Skin of body (tissue), 3 donors: ENCODE results near the gene CFAP43. TPM values are rescaled to one million over a fixed set of nuclear protein-coding genes. Genes with fewer than 3 reads are reported as not detected.

Experiments used
- DNase-seq: peaks from one replicate; lab custom pipeline; 2025; lab: John Stamatoyannopoulos, UW
- small RNA-seq: library from RNA; depleted of rRNA; stranded (forward); fragments of <200 nt; gene quantifications from one replicate; pipeline ENCODE3, GENCODE V24; 2014; ENCODE audit warnings: low replicate concordance
- total RNA-seq: library from RNA; depleted of rRNA; stranded (reverse); fragments of >200 nt; gene quantifications from one replicate; pipeline ENCODE4 v1.2.3, GENCODE V29; 2014

CFAP43 gene
- total RNA-seq, 1 donor from 2014 or later = 1.6 TPM

- no peak for DNase-seq
These were observed 135.5 kb downstream of the CFAP43 start for GRCh38 chr10:104096692-104097091.

DNA sequence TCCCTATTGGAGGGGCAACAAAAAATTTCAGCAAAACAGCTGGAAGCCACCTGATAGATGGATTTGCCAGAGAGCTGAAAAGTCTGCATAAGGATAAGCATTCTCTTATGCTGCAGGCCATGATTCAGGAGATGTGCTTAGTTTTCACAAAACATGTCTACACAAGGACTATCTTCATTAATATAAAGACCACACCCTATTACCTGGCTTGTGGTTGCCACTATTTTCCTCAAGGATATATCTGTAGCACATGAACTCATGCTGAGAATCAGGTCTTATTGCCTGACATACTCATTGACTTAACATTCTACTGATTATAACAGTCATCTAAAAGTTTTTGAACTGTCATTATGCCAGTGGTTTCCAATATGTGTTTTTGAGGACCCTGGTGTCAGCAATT is 139.4 kb downstream of the CFAP43 start:
- DNase-seq = no peak

- no peak for DNase-seq
These were observed 141.6 kb downstream of the CFAP43 start for GRCh38 chr10:104090611-104091010.

DNA sequence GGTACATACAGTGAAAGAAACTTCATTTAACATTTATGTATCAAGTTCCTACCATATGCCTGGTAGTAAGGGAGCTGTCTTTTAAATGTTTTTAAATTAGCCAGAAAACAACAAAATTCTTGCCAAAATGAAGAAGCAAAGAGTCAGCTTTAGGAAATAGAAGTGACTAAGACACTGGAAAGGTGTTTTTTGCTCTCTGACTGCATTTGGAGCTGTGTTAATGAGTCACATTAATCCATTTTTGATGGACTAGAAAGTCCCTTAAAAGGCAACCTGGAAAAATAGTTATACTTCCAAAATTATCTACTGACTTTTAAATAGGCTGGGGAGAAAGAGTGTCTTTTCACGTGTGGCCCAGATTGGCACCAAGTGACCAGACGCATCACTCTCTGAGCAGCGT is 142.5 kb downstream of the CFAP43 start:
- DNase-seq = no peak

DNA sequence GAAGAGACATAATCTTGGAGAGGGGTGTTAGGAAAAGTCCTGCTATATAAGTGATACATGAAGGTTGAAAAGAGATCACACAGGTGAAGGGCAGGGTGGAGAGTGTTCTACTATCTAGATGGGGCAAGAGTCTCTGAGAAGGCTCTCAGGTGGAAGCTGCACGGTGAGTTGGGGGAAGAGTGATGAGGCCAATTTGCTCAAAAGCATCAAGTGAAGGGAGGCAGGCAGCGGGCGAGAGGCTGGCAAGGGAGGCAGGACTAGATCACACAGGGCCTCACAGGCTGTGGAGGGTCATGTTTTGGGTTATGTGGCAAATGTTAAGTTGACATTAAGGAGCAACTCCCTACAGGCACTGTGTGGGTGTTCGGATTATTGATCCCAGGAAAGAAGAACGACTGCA is 143.9 kb downstream of the CFAP43 start:
- DNase-seq = no peak

DNA sequence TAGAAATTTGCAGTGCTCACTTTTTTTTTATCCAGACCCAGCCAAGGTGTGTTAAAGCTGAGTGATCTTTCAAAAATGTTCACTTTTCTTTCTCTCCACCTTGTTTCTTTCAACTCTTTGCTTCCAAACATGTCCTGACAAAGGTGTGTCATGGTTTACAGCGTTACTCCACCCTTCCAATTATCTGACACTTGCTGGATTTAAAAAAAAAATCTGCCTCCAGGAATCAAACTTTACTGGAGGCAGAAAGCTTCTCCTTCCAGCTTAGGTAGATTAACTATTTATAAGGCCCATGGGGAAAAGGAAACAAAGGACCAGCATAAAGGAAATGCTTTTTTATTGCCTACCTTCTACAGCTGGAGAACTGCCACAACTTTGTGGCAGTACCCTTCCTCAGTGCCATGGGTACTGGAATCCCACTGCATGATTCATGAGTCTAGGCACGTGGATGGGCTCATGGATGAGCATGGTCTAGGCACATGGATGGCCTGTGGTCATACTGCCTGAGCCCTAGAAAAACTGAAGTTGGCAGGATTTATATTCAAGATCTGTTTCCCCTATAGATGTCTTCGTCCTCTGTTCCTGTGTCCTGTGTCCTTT is 146.3 kb downstream of the CFAP43 start, which contains the start of gene COL17A1:
TSS of gene COL17A1 (minus strand) at position 80 of the 600 bp plus-strand sequence. CDS start 5,207 bp downstream, outside the sequence.
- DNase-seq = no peak

- DNase-seq = no peak
These were observed 147.6 kb downstream of the CFAP43 start for GRCh38 chr10:104084482-104085142.

GRCh38 chr10:104081998-104082397 is 150.2 kb downstream of the CFAP43 start:
- no peak for DNase-seq

GRCh38 chr10:104080762-104081161 is 151.4 kb downstream of the CFAP43 start:
- DNase-seq = no peak

Small RNA genes within 50 kb of the gene (small RNA-seq; reads per million reads assigned to genes)
- gene MIR4482 (not detected), gene MIR609 (not detected)

Other genes starting within 250 kb of the CFAP43 start
- 128 TPM for gene COL17A1, start 146.5 kb downstream of the CFAP43 start, total RNA-seq
- 5.6 TPM for gene SFR1, start 110.2 kb downstream of the CFAP43 start, total RNA-seq
- gene GSTO1, start 22.5 kb upstream of the CFAP43 start, total RNA-seq = 46.6 TPM
- gene GSTO2, start 36.8 kb upstream of the CFAP43 start, total RNA-seq = 6.3 TPM
- gene ITPRIP, start 106.1 kb upstream of the CFAP43 start, total RNA-seq = 13.0 TPM
- gene CFAP58, start 121.5 kb upstream of the CFAP43 start, total RNA-seq = 0.39 TPM